Mesothelial cell of epicardium (in vitro differentiated cells): ENCODE measurements around the gene CBL. TPM values are rescaled to one million over a fixed set of nuclear protein-coding genes. Genes with fewer than 3 reads are reported as not detected.

Source experiments
- DNase-seq, 2 experiments: peaks; one replicate each; pipeline ENCODE4 v3.0.0; 2021; ENCODE audit warnings: low spot score in 2 of 2; ENCODE audit not compliant: unreplicated experiment in 2 of 2
- H3K27ac Mint-ChIP-seq: 2 replicates; pipeline ENCODE4 v1.8.0; 2021; ENCODE audit warnings: mixed read lengths
- H3K27me3 Mint-ChIP-seq: 2 replicates; pipeline ENCODE4 v1.8.0; 2021; ENCODE audit warnings: low read depth, mixed read lengths
- H3K36me3 Mint-ChIP-seq: 2 replicates; pipeline ENCODE4 v1.8.0; 2021; ENCODE audit warnings: mixed read lengths
- H3K4me1 Mint-ChIP-seq: 2 replicates; pipeline ENCODE4 v1.8.0; 2021; ENCODE audit warnings: mixed read lengths
- H3K4me3 Mint-ChIP-seq: 2 replicates; pipeline ENCODE4 v1.8.0; 2021; ENCODE audit warnings: mild to moderate bottlenecking, moderate library complexity, mixed read lengths
- H3K9me3 Mint-ChIP-seq: 2 replicates; pipeline ENCODE4 v1.8.0; 2021; ENCODE audit warnings: mixed read lengths
- CTCF ChIP-seq: fragments of 200-600 bp; sonication (generic); IDR thresholded peaks from one replicate; pipeline ENCODE4 v1.5.0; 2021; ENCODE audit warnings: antibody characterized with exemption; ENCODE audit not compliant: unreplicated experiment
- total RNA-seq: library from RNA; stranded (reverse); gene quantifications from 3 replicates; pipeline ENCODE4 v1.2.1, GENCODE V29; 2021

Gene CBL
- total RNA-seq, 1 donor from 2014 or later, result 27.5 TPM

GRCh38 chr11:119300198-119300964 is 94.2 kb downstream of the CBL start:
- no peak overlapping the region for H3K4me3 Mint-ChIP-seq
- peak overlapping the region; percentile 88 for H3K27ac Mint-ChIP-seq
- peaks cover 39% of the 10 kb centered on the region for H3K36me3 Mint-ChIP-seq
- TF ChIP-seq CTCF, result no peak
- no peaks in the 10 kb centered on the region for H3K27me3 Mint-ChIP-seq
- H3K4me1 Mint-ChIP-seq, result peaks cover 39% of the 10 kb centered on the region
- no peak for DNase-seq
- H3K9me3 Mint-ChIP-seq, result no peaks in the 10 kb centered on the region

GRCh38 chr11:119303227-119303718 is 97.1 kb downstream of the CBL start:
- no peak overlapping the region for H3K4me3 Mint-ChIP-seq
- H3K36me3 Mint-ChIP-seq, result peaks cover 32% of the 10 kb centered on the region
- H3K9me3 Mint-ChIP-seq, result no peaks in the 10 kb centered on the region
- DNase-seq, result no peak
- no peak overlapping the region for H3K27ac Mint-ChIP-seq
- no peaks in the 10 kb centered on the region for H3K27me3 Mint-ChIP-seq
- TF ChIP-seq CTCF, result no peak
- peaks cover 23% of the 10 kb centered on the region for H3K4me1 Mint-ChIP-seq

GRCh38 chr11:119305556-119306372 is 99.6 kb downstream of the CBL start:
- Mint-ChIP-seq H3K4me1 (peaks cover 9% of the 10 kb centered on the region), H3K9me3 (no peaks in the 10 kb centered on the region), H3K27me3 (no peaks in the 10 kb centered on the region), H3K4me3 (no peak overlapping the region), H3K27ac (no peak overlapping the region), H3K36me3 (peaks cover 24% of the 10 kb centered on the region)
- TF ChIP-seq CTCF, result no peak
- no peak for DNase-seq

GRCh38 chr11:119306373-119306890 is 100.3 kb downstream of the CBL start:
- TF ChIP-seq CTCF, result no peak
- H3K36me3 Mint-ChIP-seq, result peaks cover 24% of the 10 kb centered on the region
- no peaks in the 10 kb centered on the region for H3K9me3 Mint-ChIP-seq
- peaks cover 2% of the 10 kb centered on the region for H3K4me1 Mint-ChIP-seq
- no peak for DNase-seq
- H3K27me3 Mint-ChIP-seq, result no peaks in the 10 kb centered on the region
- no peak overlapping the region for H3K27ac Mint-ChIP-seq
- H3K4me3 Mint-ChIP-seq, result no peak overlapping the region

GRCh38 chr11:119307219-119307618 is 101.1 kb downstream of the CBL start:
- no peak for DNase-seq
- H3K36me3 Mint-ChIP-seq, result peaks cover 24% of the 10 kb centered on the region
- H3K27me3 Mint-ChIP-seq, result no peaks in the 10 kb centered on the region
- H3K4me1 Mint-ChIP-seq, result no peaks in the 10 kb centered on the region
- no peak for TF ChIP-seq CTCF
- H3K9me3 Mint-ChIP-seq, result no peaks in the 10 kb centered on the region
- H3K27ac Mint-ChIP-seq, result no peak overlapping the region
- no peak overlapping the region for H3K4me3 Mint-ChIP-seq
